ENCODE data around the gene CD300LF. TPM values are rescaled to one million over a fixed set of nuclear protein-coding genes. Genes with fewer than 3 reads are reported as not detected.

Gene CD300LF
- total RNA-seq (not detected in 2 replicates), polyA plus RNA-seq (not detected in 2 replicates)

DNA sequence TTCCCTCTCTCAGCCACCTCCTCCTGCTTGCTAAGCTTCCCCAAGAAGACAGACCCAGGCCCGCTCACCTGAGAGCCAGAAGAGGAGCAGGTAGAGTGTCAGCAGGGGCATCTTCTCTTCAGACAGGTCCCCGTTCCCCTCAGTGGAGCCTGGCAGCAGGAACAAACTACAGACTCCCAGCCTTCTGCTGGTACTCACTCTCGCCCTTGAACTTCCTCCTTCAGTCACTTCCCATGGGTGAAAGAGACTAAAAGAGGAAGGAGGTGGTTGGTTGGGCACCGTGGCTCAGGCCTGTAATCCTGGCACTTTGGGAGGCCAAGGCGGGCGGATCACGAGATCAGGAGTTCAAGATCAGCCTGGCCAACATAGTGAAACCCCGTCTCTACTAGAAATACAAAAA lies at the start of gene CD300LF:
Gene CD300LF (minus strand): TSS at position 168 of the 400 bp plus-strand sequence. CDS start 57 bp downstream, at position 111.
- H3K27ac ChIP-seq = no peak within 1 kb of the TSS
- no peak for DNase-seq (ENCODE audit: low read depth in 1 of 2, low spot score in 1 of 2)
- TF ChIP-seq, protein P1, sequence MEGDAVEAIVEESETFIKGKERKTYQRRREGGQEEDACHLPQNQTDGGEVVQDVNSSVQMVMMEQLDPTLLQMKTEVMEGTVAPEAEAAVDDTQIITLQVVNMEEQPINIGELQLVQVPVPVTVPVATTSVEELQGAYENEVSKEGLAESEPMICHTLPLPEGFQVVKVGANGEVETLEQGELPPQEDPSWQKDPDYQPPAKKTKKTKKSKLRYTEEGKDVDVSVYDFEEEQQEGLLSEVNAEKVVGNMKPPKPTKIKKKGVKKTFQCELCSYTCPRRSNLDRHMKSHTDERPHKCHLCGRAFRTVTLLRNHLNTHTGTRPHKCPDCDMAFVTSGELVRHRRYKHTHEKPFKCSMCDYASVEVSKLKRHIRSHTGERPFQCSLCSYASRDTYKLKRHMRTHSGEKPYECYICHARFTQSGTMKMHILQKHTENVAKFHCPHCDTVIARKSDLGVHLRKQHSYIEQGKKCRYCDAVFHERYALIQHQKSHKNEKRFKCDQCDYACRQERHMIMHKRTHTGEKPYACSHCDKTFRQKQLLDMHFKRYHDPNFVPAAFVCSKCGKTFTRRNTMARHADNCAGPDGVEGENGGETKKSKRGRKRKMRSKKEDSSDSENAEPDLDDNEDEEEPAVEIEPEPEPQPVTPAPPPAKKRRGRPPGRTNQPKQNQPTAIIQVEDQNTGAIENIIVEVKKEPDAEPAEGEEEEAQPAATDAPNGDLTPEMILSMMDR (IDR thresholded peaks at IDR 0.05; ENCODE audit: low read depth, low read length) = no peak

DNA sequence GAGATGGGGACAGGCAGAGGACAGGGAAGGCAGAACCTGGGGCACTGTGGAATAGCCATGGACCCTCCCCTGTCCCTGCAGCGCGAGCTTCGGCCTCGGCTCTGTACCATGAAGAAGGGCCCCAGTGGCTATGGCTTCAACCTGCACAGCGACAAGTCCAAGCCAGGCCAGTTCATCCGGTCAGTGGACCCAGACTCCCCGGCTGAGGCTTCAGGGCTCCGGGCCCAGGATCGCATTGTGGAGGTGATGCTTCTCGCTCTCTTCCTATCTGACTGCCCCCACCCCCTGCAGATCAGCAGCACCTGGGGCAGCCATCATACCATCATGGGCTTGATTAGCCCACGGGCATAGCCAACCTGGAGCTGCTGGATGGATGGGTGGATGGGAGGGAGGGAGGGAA lies 49.2 kb upstream of the CD300LF start:
- DNase-seq (ENCODE audit: low read depth in 1 of 2, low spot score in 1 of 2) = no peak
- Histone ChIP-seq H3K4me3 (no peak overlapping the region), H3K9me3 (ENCODE audit: low read depth) (no peaks in the 10 kb centered on the region), H3K27ac (no peak overlapping the region), H3K27me3 (no peaks in the 10 kb centered on the region), H3K4me1 (ENCODE audit: low read depth) (peaks cover 60% of the 10 kb centered on the region), H3K36me3 (no peaks in the 10 kb centered on the region)
- TF ChIP-seq, protein P1 (IDR thresholded peaks at IDR 0.05; ENCODE audit: low read depth, low read length) = no peak

More for the DNA sequence above, at the start of gene CD300LF:
- no peaks in the 10 kb centered on the region for H3K4me1 ChIP-seq (ENCODE audit: low read depth)
- H3K4me3 ChIP-seq = no peak within 1 kb of the TSS
- no peaks in the 10 kb centered on the region for H3K9me3 ChIP-seq (ENCODE audit: low read depth)
- no peaks in the 10 kb centered on the region for H3K27me3 ChIP-seq
- no peaks in the 10 kb centered on the region for H3K36me3 ChIP-seq

DNA sequence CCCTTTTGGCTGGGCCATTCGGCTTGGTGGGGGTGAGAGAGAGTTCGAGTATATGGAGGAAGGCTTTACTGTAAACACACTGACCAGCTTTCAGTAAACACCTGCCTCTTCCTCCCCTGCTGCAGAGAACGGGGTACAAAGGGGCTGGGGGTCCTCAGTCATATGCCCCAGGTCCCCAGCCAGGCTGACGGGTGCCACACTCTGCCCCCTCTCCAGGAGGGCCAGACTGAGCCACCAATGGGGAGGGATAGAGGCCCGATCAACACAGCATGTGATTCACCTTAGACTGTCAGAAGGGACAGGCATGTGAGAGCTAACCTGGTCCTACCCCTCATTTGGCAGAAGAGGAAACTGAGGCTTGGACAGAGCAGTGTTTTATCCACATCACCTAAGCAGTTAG lies 48.7 kb upstream of the CD300LF start:
- DNase-seq (ENCODE audit: low read depth in 1 of 2, low spot score in 1 of 2) = no peak
- no peak overlapping the region for H3K4me3 ChIP-seq
- H3K36me3 ChIP-seq = no peaks in the 10 kb centered on the region
- no peaks in the 10 kb centered on the region for H3K9me3 ChIP-seq (ENCODE audit: low read depth)
- H3K27ac ChIP-seq = peak overlapping the region; percentile 72
- H3K27me3 ChIP-seq = no peaks in the 10 kb centered on the region
- peaks cover 60% of the 10 kb centered on the region for H3K4me1 ChIP-seq (ENCODE audit: low read depth)
- TF ChIP-seq, protein P1 (IDR thresholded peaks at IDR 0.05; ENCODE audit: low read depth, low read length) = no peak

DNA sequence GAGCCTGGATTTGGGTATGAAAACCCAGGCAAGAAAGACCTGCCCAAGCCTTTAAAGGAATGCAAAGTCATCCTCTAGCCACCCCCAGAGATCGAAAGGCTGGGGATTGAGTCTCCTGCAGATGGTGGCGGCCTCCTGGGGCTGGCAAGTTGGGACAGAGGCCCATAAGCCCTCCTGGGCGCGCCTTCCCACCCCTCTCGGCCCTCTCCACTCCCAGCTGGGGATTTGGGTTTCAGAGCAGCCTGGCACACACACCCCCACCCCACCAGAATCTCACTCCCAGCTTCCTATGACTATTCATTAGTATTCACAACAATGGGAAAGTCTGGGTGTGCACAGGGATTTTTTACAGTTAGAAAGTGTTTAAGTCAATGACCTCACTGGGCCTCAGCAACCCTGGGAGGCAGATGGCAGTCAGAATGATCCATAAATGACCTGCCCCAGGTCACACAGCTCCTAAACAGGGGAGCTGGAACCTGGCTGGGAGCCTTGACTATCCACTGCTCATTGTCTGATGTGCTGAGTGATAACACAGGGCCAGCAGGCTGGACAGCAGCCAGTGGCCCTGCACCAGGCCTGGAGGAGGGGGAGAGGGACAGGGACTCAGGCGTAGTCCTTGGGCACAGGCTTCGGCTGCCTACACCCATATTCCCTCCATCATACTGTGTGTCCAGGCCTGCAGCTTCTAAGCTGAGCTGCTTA lies 47.8 kb upstream of the CD300LF start:
- Histone ChIP-seq H3K36me3 (no peaks in the 10 kb centered on the region), H3K4me1 (ENCODE audit: low read depth) (peaks cover 60% of the 10 kb centered on the region), H3K9me3 (ENCODE audit: low read depth) (no peaks in the 10 kb centered on the region), H3K27ac (peak overlapping the region; percentile 72), H3K27me3 (no peaks in the 10 kb centered on the region), H3K4me3 (no peak overlapping the region)
- TF ChIP-seq, protein P1 (IDR thresholded peaks at IDR 0.05; ENCODE audit: low read depth, low read length) = no peak
- peak in 1 of 2 donors; percentile 50 for DNase-seq (ENCODE audit: low read depth in 1 of 2, low spot score in 1 of 2)

DNA sequence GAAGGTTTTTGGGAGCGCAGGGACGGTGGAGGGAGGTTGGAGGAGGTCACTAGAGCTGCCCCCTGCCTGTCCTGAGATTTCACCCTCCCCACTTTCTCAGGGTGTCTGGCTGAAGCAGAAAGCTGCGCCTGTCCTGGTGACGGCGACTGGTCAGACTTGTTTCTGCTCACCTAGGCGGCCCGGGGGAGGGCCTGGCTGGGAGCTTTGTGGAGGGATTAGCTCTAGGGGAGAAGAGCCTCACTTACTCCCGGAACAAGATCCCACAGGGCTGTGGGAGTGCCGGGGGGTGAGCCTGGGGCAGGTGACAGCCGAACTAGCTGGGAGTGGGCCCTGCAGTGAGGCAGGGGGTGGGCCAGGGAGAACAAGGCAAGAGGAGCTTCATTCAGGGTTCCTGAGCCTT lies 47.2 kb upstream of the CD300LF start:
- Histone ChIP-seq H3K4me1 (ENCODE audit: low read depth) (peaks cover 59% of the 10 kb centered on the region), H3K27ac (peak overlapping the region; percentile 72), H3K36me3 (no peaks in the 10 kb centered on the region)

More for the DNA sequence above, 47.2 kb upstream of the CD300LF start:
- TF ChIP-seq, protein P1 (IDR thresholded peaks at IDR 0.05; ENCODE audit: low read depth, low read length) = no peak
- no peak for DNase-seq (ENCODE audit: low read depth in 1 of 2, low spot score in 1 of 2)
- Histone ChIP-seq H3K9me3 (ENCODE audit: low read depth) (no peaks in the 10 kb centered on the region), H3K27me3 (no peaks in the 10 kb centered on the region), H3K4me3 (no peak overlapping the region)
